ENCODE results near the gene FIBP. TPM values are rescaled to one million over a fixed set of nuclear protein-coding genes. Genes with fewer than 3 reads are reported as not detected.

The FIBP gene
- total and polyA plus RNA-seq, 8 donors, result 18.0 to 56.2 (median 25.5) TPM

- intact Hi-C loops (cut with DNase I), result no loop called here
- H3K4me3 ChIP-seq, result no peak overlapping the region
- FAIRE-seq (no peak), ATAC-seq (no peak), DNase-seq (peak in 3 of 6 donors; percentile 14 to 61 (median 57))
- no peaks in the 10 kb centered on the region for H3K9me3 ChIP-seq
- peaks cover 0 to 27% (median 13%) of the 10 kb centered on the region in 3 donors for H3K36me3 ChIP-seq
- H3K27me3 ChIP-seq, result no peaks in the 10 kb centered on the region
- H3K4me1 ChIP-seq, result peaks cover 0 to 3% (median 0%) of the 10 kb centered on the region in 3 donors
- TF ChIP-seq CTCF (IDR thresholded peaks at IDR 0.05), result no peak
- WGBS, 2 donors, result 91 to 92% methylated on average over 21 of the region's 21 CpGs
- H3K27ac ChIP-seq, result no peak overlapping the region
Observed at GRCh38 chr11:65866509-65867283, 21.6 kb downstream of the FIBP start.

GRCh38 chr11:65865550-65866172 lies 22.6 kb downstream of the FIBP start:
- Histone ChIP-seq H3K4me1 (peaks cover 0 to 9% (median 4%) of the 10 kb centered on the region in 3 donors), H3K4me3 (no peak overlapping the region), H3K36me3 (peaks cover 0 to 27% (median 13%) of the 10 kb centered on the region in 3 donors), H3K27me3 (no peaks in the 10 kb centered on the region), H3K9me3 (no peaks in the 10 kb centered on the region), H3K27ac (no peak overlapping the region)
- ATAC-seq (no peak), DNase-seq (peak in 3 of 6 donors; percentile 17 to 47 (median 46)), FAIRE-seq (no peak)
- no peak for TF ChIP-seq CTCF (IDR thresholded peaks at IDR 0.05)
- WGBS, 2 donors, result 89 to 96% methylated on average over 8 to 9 of the region's 9 CpGs
- intact Hi-C loops (cut with DNase I), result no loop called here

- H3K36me3 ChIP-seq, result peaks cover 0 to 27% (median 13%) of the 10 kb centered on the region in 3 donors
- FAIRE-seq, result no peak
- 86 to 89% methylated on average over 18 of the region's 18 CpGs for WGBS, 2 donors
- H3K4me3 ChIP-seq, result no peak overlapping the region
- intact Hi-C loops (cut with DNase I), result no loop called here
- no peak overlapping the region for H3K27ac ChIP-seq
- no peak for ATAC-seq
- H3K4me1 ChIP-seq, result peaks cover 0 to 10% (median 4%) of the 10 kb centered on the region in 3 donors
- no peaks in the 10 kb centered on the region for H3K9me3 ChIP-seq
- H3K27me3 ChIP-seq, result no peaks in the 10 kb centered on the region
- peak in 2 of 6 donors; percentile 12 to 71 for DNase-seq
- no peak for TF ChIP-seq CTCF (IDR thresholded peaks at IDR 0.05)
Observed at GRCh38 chr11:65864706-65865471, 23.4 kb downstream of the FIBP start.

- H3K4me3 ChIP-seq, result no peak overlapping the region
- H3K27me3 ChIP-seq, result no peaks in the 10 kb centered on the region
- no peak for ATAC-seq
- intact Hi-C loops (cut with DNase I), result no loop called here
- H3K4me1 ChIP-seq, result peaks cover 0 to 13% (median 4%) of the 10 kb centered on the region in 3 donors
- H3K9me3 ChIP-seq, result no peaks in the 10 kb centered on the region
- peak in 2 of 6 donors; percentile 18 to 19 for DNase-seq
- FAIRE-seq, result no peak
- peaks cover 0 to 27% (median 13%) of the 10 kb centered on the region in 3 donors for H3K36me3 ChIP-seq
- 84 to 85% methylated on average over 11 to 12 of the region's 12 CpGs for WGBS, 2 donors
- H3K27ac ChIP-seq, result no peak overlapping the region
- no peak for TF ChIP-seq CTCF (IDR thresholded peaks at IDR 0.05)
Observed at GRCh38 chr11:65863889-65864705, 24.2 kb downstream of the FIBP start.
